HS-27A (cell line): Measurements from ENCODE around the gene DEPDC4.
A peak's percentile ranks its signal among the peaks of the same experiment; 100 is the strongest.
"Not testable (repeated sequence)": the region's sequence is repeated elsewhere in the genome, so short reads cannot be mapped to it uniquely, and the experiment has no call there.

Source experiments
- DNase-seq: peaks from one replicate; pipeline ENCODE4 v3.0.0-alpha.2; 2012; ENCODE audit warnings: low read depth, missing footprints

DEPDC4 gene

GRCh38 chr12:100266835-100267602 is at the start of gene DEPDC4, which contains the start of gene SCYL2:
DEPDC4 (minus strand) TSS chr12:100267079; CDS start chr12:100267076, 3 bp downstream.
SCYL2 (plus strand) TSS chr12:100267177; CDS start chr12:100282971, 15,794 bp downstream.
- DNase-seq = peak; percentile 90

DNA sequence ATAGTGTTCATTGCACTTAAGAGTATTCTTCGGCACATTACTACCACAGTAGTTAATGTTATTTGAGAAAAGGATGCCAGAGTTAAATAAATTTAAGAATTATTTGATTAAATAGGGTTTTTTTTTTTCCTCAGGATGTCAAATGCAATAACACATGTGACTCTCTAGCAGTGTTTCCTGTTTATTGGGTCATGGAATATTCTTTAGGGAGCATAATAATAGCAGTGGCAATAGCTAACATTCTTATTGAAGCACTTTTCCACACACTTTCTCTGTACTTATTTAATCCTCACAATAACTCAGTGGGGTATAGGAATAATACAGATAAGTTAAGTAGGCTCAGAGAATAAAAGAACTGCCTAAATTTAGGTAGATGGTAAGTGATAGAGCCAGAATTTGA is 44.4 kb upstream of the DEPDC4 start:
- no peak for DNase-seq

GRCh38 chr12:100308138-100308537 is 41.3 kb upstream of the DEPDC4 start:
- not testable (repeated sequence) for DNase-seq

DNA sequence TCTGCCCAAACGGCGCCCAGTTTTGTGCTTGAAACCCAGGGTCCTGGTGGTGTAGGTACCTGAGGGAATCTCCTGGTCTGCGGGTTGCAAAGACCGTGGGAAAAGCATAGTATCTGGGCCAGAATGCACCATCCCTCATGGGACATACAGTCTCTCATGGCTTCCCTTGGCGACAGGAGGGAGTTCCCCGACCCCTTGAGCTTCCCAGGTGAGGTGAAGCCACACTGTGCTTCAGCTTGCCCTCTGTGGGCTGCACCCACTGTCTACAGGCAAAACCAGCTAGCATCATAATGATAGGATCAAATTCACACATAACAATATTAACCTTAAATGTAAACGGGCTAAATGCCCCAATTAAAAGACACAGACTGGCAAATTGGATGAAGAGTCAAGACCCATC is 37.5 kb upstream of the DEPDC4 start:
- not testable (repeated sequence) for DNase-seq

GRCh38 chr12:100303831-100304230 is 37.0 kb upstream of the DEPDC4 start:
- no peak for DNase-seq

DNA sequence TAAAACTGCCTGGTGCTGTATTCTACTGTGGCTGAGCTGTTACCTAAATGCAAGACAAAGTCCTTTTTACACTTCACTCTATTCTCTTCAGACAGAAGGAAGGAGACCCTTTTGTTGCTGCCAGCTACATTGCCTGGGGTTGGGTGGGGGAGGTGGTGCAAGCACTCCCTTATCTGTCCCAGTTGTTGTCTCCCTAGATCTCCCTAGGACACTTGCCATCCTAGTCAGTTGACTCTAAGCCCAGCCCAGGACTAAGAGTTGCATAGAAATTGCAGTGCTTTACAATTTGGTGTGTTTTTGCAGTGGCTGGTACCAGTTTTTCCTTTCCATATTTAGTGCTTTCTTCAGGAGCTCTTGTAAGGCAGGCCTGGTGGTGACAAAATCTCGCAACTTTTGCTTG is 35.2 kb upstream of the DEPDC4 start:
- DNase-seq = no peak

DNA sequence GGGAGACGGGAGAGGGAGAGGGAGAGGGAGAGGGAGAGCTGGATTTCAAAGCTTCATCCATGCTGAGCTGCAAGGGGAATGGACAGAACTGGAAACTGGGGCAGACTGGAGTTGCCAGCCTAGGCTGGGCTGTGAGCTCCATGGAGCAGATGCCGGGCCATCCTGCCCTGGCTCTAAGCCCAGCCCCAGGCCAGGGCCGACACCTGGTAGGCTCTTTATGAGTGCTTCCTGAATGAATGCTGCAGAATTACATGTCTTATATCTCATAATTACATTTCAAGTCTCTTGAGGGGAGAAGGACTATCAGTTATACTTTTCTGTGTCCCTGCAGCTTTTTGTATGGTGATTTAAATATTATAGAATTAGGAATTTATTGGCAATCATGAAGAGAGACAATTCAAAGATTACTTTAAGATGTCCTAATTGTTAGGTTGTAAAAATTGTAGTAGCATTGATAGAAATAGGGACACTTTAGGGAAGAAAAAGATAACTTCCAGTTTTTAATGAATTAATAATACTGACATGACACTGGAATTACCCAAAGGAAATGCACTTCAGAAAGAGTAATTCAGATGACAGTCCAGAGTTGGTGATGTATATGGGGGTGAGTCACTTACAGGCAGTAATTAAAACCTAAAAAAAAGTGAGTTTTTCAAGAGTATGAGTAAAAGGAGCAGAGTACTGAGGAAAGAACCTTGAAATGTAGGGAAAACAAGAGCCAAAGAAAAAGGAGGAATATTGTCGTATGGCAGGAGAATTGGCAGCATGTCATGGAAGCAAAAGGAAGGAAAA is 29.1 kb upstream of the DEPDC4 start:
- DNase-seq = no peak

DNA sequence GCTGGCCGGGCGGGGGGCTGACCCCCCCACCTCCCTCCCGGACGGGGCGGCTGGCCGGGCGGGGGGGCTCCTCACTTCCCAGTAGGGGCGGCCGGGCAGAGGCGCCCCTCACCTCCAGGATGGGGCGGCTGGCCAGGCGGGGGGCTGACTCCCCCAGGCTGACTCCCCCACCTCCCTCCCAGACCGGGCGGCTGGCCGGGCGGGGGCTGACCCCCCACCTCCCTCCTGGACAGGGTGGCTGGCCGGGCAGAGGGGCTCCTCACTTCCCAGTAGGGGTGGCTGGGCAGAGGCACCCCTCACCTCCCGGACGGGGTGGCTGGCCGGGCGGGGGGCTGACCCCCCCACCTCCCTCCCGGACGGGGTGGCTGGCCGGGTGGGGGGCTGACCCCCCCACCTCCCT is 27.5 kb upstream of the DEPDC4 start:
- not testable (repeated sequence) for DNase-seq

- DNase-seq = no peak
Observed at GRCh38 chr12:100293017-100293416, 26.1 kb upstream of the DEPDC4 start.

DNA sequence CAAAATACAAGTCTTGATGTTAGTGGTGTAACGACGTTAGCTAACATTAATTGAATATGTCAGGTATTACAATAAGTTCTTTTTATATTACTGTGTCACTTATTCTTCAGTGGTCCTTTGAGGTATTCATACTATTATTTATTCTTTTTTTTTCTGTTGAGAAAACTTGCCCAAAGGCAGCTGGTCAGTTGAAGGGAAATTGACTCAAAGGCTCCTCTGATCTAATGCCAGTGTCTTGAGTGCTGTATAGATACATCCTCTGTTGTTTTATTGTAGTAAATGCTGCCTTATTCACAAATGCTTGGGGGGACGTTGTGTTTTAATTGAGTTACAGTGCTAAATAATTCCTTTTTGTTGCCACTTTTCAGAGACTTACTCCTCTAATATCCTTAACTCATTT is 23.1 kb upstream of the DEPDC4 start:
- no peak for DNase-seq

GRCh38 chr12:100289038-100289437 is 22.2 kb upstream of the DEPDC4 start:
- DNase-seq = no peak

GRCh38 chr12:100284556-100284955 is 17.7 kb upstream of the DEPDC4 start:
- not testable (repeated sequence) for DNase-seq

DNA sequence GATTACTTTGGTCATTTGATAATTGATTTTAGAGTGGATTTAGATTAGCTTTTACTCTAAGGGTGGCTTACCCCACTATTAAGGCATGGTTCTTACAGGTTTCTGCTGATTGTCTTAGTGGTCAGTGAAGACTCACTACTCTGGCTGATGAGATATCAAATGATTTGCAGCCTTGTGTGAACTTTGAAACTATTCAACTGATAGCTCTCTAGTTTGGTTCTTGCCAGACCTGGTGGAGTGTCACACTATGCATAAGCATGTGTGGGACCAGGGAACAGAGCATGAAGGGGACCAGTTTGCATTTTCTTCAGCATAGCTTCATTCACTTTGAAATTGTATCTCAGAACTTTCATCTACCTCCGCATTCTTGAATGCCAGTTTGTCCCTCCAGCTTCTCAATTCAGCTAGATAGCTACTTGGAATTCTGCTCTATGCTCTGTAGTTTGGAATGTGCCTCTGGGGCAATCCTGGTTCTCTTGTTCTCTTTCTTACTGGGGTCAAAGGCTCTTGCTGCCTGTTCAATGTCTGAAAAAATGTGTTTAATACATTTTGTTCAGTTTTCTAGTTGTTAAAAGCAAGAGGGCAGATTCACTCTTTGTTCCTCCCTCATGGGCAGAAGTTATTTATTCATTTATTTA is 12.8 kb upstream of the DEPDC4 start:
- no peak for DNase-seq

DNA sequence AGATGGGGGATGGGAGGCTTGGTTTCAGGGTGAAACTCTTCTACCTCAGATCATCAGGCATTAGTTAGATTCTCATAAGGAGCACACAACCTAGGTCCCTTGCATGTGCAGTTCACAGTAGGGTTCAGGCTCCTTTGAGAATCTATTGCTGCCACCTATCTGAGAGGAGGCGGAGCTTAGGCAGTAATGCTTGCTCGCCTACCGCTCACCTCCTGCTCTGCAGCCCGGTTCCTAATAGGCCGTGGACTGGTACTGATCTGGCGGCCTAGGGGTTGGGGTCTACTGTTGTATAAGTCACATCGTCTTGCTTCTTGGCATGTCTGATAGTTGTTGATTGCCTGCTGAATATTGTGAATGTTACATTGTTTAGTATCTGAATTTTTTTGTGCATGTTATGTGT is 12.3 kb upstream of the DEPDC4 start:
- DNase-seq = no peak

GRCh38 chr12:100274291-100274690 is 7.4 kb upstream of the DEPDC4 start:
- DNase-seq = no peak

DNA sequence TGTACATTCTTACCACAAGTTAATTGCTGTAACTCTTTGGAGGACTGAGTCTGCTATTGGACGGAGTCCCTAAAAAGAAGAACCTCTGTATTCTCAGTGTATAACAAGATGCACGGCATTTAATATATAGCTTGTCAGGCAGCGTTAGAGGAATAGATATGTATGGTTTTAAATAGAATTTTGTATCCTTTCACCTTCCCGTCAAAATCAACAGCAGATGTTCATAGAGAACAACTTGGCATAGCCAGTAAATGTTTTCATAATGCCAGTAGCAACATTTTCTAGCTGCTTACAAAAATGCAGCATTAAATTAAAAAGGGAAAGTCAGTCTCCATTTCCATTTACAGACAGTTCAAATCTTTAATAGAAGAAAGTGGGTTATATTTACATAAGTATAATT is 6.9 kb upstream of the DEPDC4 start:
- DNase-seq = no peak

DNA sequence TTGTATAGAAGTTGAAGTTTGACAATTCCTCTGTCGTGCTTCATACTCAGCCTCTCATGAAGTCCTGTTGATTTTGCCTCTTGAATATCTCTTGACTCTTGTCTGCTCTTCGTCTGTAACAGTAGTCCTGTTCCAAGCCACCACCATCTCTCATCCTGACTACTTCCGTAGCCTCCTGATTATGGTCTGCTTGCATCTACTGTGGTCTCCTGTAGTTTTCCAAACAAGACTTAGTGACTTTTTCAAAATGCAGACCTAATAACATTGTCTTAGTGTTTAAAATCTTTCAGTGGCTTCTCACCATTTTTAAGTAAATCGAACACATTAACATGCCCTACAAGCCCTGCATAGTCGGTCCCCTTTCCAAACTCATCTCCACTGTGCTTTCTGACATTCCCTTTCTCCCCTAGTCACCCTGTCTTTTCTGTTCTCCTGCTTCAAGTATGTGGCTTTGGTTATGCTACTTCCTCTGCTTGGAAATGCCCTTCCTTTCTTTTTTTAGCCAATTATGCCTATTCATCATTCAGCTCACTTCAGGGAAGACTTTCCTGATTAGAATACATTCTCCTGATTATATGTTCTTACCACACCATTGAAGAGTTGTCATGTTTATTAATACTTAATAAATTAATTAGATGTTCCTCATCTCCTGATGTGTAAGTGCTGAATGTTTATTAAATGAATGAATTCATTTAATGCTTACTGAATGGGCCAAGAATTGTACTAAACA is 2.1 kb upstream of the DEPDC4 start:
- DNase-seq = no peak

DNA sequence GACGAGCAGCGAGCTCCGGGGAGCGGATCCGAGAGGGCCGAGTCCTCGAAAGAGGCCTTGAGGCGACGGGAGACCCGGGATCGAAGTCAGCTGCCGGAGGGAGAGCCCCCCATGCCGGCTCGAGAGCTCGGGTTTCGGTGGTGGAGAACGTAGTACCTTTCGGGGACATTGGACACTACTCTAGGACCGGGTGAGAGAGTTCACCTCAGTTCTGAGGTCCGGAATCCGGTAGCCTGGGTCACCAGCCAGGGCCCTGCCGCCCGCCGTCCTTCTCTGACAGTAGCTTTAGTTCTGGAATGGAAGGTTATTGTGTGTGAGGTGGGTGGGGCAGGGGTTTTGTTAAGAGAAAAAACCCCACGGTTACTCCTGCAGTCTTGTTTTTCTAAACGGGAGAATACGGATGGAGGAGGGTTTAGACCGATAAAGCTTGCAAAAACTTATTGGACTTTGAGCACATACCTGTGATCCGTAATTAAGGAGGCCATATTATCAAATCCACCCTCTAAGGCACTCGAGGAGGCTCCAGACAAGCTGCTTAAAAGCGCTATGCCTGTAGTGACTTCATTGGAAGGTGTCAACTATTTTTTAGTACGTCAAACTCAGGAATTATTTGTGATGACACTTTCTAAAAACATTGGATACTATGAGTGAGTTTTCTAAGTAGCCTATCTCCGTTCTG is 863 bp upstream of the DEPDC4 start:
- DNase-seq = no peak

DNA sequence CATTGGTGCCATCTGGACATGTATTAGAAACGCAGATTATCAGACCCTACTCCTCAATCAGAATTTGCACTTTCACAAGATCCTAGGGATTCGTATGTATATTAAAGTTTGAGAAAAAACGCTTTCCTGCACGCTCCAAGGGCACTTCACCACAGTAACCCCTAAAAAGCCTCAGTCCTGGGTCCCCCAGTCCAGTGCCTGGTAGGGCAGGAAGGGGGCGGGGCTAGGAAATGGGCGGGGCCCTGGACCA is 369 bp downstream of the DEPDC4 start:
- DNase-seq = no peak

DNA sequence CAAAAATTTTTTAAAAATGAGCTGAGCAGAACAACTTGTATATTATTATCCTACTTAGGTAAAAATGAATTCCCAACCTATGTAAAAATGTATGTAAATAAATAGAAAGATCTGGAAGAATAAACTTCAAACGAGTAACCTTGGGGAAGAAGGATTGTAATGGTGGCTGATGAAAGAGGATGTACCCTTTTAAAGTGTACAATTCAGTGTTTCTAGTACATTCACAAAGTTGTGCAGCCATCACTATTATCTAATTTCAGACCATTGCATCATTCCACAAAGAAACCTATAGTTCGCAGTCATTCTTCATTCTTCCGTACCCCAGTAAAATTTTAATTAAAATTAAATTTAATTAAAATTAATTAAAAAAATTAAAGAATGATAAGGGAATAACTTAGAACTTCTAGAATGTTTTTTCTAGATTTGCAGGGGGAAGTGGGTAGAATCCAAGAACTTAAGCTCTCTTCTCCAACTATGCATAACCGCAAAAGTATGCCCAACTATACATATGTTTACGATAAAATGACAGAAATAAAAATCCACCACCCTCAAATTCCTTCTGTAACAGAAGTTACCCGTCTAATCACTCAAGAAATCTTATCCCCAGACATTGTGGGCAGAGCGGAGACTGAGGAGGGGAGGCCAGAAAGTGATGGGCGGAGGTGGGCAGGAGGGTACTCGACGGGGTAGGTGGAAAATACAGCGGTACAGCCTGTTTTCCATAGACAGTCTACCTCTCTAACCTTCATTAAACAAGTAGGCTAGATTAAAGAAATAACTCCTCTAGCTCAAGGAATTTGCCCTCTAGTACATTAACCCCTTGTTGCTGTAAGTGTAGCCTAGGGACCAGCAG is 921 bp downstream of the DEPDC4 start:
- no peak for DNase-seq

- not testable (repeated sequence) for DNase-seq
Observed at GRCh38 chr12:100265107-100265506, 1.8 kb downstream of the DEPDC4 start.
